H1 (cell line): ENCODE data around the gene NPHP4. TPM values are rescaled to one million over a fixed set of nuclear protein-coding genes. Genes with fewer than 3 reads are reported as not detected.

Experiments used
- CTCF ChIA-PET: fragments of 300-600 bp; sonication (Branson Sonifier 250); formaldehyde crosslinking; loops from one replicate; lab custom pipeline; 2021; ENCODE audit not compliant: partially characterized antibody; lab: Charles Lee
- POLR2A ChIA-PET: fragments of 300-600 bp; sonication (Branson Sonifier 250); formaldehyde crosslinking; loops from one replicate; lab custom pipeline; 2021; ENCODE audit warnings: inconsistent platforms; ENCODE audit not compliant: partially characterized antibody; lab: Charles Lee
- DNase-seq, 2 experiments: peaks; one replicate each; pipeline versions ENCODE4 v3.0.0 to v3.0.0-alpha.2; 2010 to 2022; ENCODE audit warnings: low spot score in 2 of 2, low read depth in 1 of 2, mixed read lengths in 1 of 2
- FAIRE-seq: peaks from 2 replicates; lab custom pipeline; 2011; peaks lifted over from hg19 to GRCh38; lab: Jason Lieb, UNC
- H2AFZ ChIP-seq: 2 replicates; pipeline ENCODE4 v1.8.1; 2012; ENCODE audit warnings: low read length, inconsistent platforms
- H2AK5ac ChIP-seq: 2 replicates; pipeline ENCODE4 v1.6.1; 2013; ENCODE audit warnings: low read depth, low read length
- H2BK120ac ChIP-seq: replicated peaks from 2 replicates; pipeline ENCODE3; 2013; ENCODE audit warnings: low read depth, low read length, inconsistent platforms
- H2BK12ac ChIP-seq: 2 replicates; pipeline ENCODE4 v1.6.1; 2013; ENCODE audit warnings: low read depth, low read length
- H2BK15ac ChIP-seq: 2 replicates; pipeline ENCODE4 v1.6.1; 2013; ENCODE audit warnings: low read length
- H2BK20ac ChIP-seq: 2 replicates; pipeline ENCODE4 v1.6.1; 2013; ENCODE audit warnings: low read length
- H2BK5ac ChIP-seq: 2 replicates; pipeline ENCODE4 v1.6.1; 2013; ENCODE audit warnings: low read depth, low read length
- H3K14ac ChIP-seq: 2 replicates; pipeline ENCODE4 v1.6.1; 2013; ENCODE audit warnings: inconsistent platforms; ENCODE audit not compliant: insufficient read length
- H3K18ac ChIP-seq: 2 replicates; pipeline ENCODE4 v1.6.1; 2013; ENCODE audit warnings: low read length; ENCODE audit errors: extremely low read depth
- H3K23ac ChIP-seq: 2 replicates; pipeline ENCODE4 v1.6.1; 2013; ENCODE audit warnings: inconsistent platforms; ENCODE audit not compliant: insufficient read length
- H3K23me2 ChIP-seq: 2 replicates; pipeline ENCODE4 v1.6.1; 2013; ENCODE audit warnings: low read depth, low read length
- H3K27ac ChIP-seq: 2 replicates; pipeline ENCODE4 v1.6.1; 2011; ENCODE audit warnings: low read depth, low read length, inconsistent platforms
- H3K27me3 ChIP-seq, 4 experiments: replicated peaks in 1 of 4; 1 replicate in 1 of 4; 2 replicates in 3 of 4; pipeline versions ENCODE4 v1.6.1 to v1.8.1; 2011 to 2013; ENCODE audit warnings: low read length in 3 of 4, mild to moderate bottlenecking in 3 of 4, inconsistent platforms in 2 of 4, mixed read lengths in 2 of 4, moderate library complexity in 1 of 4; ENCODE audit not compliant: control insufficient read depth in 3 of 4, insufficient read depth in 3 of 4; ENCODE audit errors: extremely low read depth in 1 of 4
- H3K36me3 ChIP-seq, 4 experiments: 2 replicates each; pipeline versions ENCODE4 v1.6.1 to v1.8.1; 2011 to 2013; ENCODE audit warnings: mild to moderate bottlenecking in 4 of 4, low read length in 3 of 4, moderate library complexity in 2 of 4, control low read depth in 1 of 4, inconsistent platforms in 1 of 4; ENCODE audit not compliant: insufficient read depth in 4 of 4, control insufficient read depth in 2 of 4
- H3K4ac ChIP-seq: replicated peaks from 2 replicates; pipeline ENCODE3; 2013; ENCODE audit warnings: low read length, low read depth, mixed read lengths, inconsistent platforms; ENCODE audit not compliant: insufficient read length
- H3K4me1 ChIP-seq, 4 experiments: replicated peaks in 1 of 4; 1 replicate in 1 of 4; 2 replicates in 3 of 4; pipeline versions ENCODE4 v1.6.1 to v1.8.1; 2011 to 2013; ENCODE audit warnings: low read length in 3 of 4, inconsistent platforms in 2 of 4, mixed read lengths in 1 of 4; ENCODE audit not compliant: insufficient read depth in 4 of 4, control insufficient read depth in 3 of 4
- H3K4me2 ChIP-seq, 2 experiments: 2 replicates each; pipeline versions ENCODE4 v1.6.1 to v1.8.1; 2011 to 2013; ENCODE audit warnings: low read depth in 2 of 2, low read length in 2 of 2, control low read depth in 1 of 2, inconsistent platforms in 1 of 2, mild to moderate bottlenecking in 1 of 2; ENCODE audit not compliant: insufficient read depth in 1 of 2
- H3K4me3 ChIP-seq, 4 experiments: fragments of 200-600, 300-600 bp in 1 of 4; sonication (generic), shearing (Covaris generic), sonication (Bioruptor Twin) in 1 of 4; 2 replicates each; pipeline versions ENCODE4 v1.5.1 to v1.8.1; 2011 to 2016; ENCODE audit warnings: low read length in 4 of 4, low read depth in 3 of 4, control low read depth in 2 of 4, inconsistent platforms in 2 of 4, mild to moderate bottlenecking in 2 of 4, mixed read lengths in 1 of 4, moderate library complexity in 1 of 4; ENCODE audit not compliant: insufficient read depth in 2 of 4; ENCODE audit errors: extremely low read depth in 1 of 4
- H3K56ac ChIP-seq: replicated peaks from 2 replicates; pipeline ENCODE3; 2013; ENCODE audit warnings: low read depth, mild to moderate bottlenecking, mixed read lengths, low read length, inconsistent platforms; ENCODE audit not compliant: insufficient read length
- H3K79me1 ChIP-seq: 2 replicates; pipeline ENCODE4 v1.6.1; 2013; ENCODE audit warnings: low read depth, low read length, control low read depth
- H3K79me2 ChIP-seq, 2 experiments: 2 replicates each; pipeline versions ENCODE4 v1.6.1 to v1.8.1; 2012 to 2013; ENCODE audit warnings: low read length in 2 of 2, mild to moderate bottlenecking in 2 of 2, inconsistent platforms in 1 of 2; ENCODE audit not compliant: insufficient read depth in 2 of 2, control insufficient read depth in 1 of 2
- H3K9ac ChIP-seq, 4 experiments: replicated peaks in 1 of 4; 1 replicate in 1 of 4; 2 replicates in 3 of 4; pipeline versions ENCODE4 v1.6.1 to v1.8.1; 2011 to 2013; ENCODE audit warnings: low read depth in 3 of 4, low read length in 3 of 4, control low read depth in 2 of 4, mild to moderate bottlenecking in 2 of 4, moderate library complexity in 2 of 4, inconsistent platforms in 1 of 4; ENCODE audit errors: extremely low read depth in 1 of 4
- H3K9me3 ChIP-seq, 2 experiments: 2 replicates each; pipeline versions ENCODE4 v1.6.1 to v1.8.1; 2012 to 2013; ENCODE audit warnings: mild to moderate bottlenecking in 2 of 2, moderate library complexity in 2 of 2, control low read depth in 1 of 2, inconsistent platforms in 1 of 2, low read depth in 1 of 2, low read length in 1 of 2, mixed read lengths in 1 of 2; ENCODE audit not compliant: insufficient read depth in 2 of 2
- H4K20me1 ChIP-seq, 2 experiments: replicated peaks in 1 of 2; 2 replicates each; pipeline versions ENCODE3 to v1.8.1; 2011 to 2013; ENCODE audit warnings: inconsistent platforms in 2 of 2, low read length in 2 of 2, mild to moderate bottlenecking in 1 of 2; ENCODE audit not compliant: insufficient read depth in 2 of 2, control insufficient read depth in 1 of 2
- H4K5ac ChIP-seq: 2 replicates; pipeline ENCODE4 v1.6.1; 2013; ENCODE audit warnings: low read length, low read depth, mixed read lengths, inconsistent platforms; ENCODE audit not compliant: insufficient read length
- H4K8ac ChIP-seq: 2 replicates; pipeline ENCODE4 v1.8.0; 2013; ENCODE audit warnings: mild to moderate bottlenecking, moderate library complexity, low read length, inconsistent platforms; ENCODE audit not compliant: insufficient read depth; ENCODE audit errors: extremely low read depth
- H4K91ac ChIP-seq: replicated peaks from 2 replicates; pipeline ENCODE3; 2013; ENCODE audit warnings: low read length, mixed read lengths, inconsistent platforms; ENCODE audit not compliant: insufficient read length
- CEBPB ChIP-seq: IDR thresholded peaks from 2 replicates; pipeline ENCODE4 v1.6.1; 2012; ENCODE audit warnings: low read depth, low read length
- E2F6 ChIP-seq: IDR thresholded peaks from 2 replicates; pipeline ENCODE4 v1.6.1; 2012; ENCODE audit warnings: inconsistent platforms
- FOSL1 ChIP-seq: IDR thresholded peaks from 2 replicates; pipeline ENCODE4 v1.6.1; 2011; ENCODE audit warnings: mild to moderate bottlenecking, low read depth, low read length, moderate library complexity; ENCODE audit not compliant: insufficient read depth
- HDAC2 ChIP-seq, 2 experiments: fragments of 300-600 bp in 1 of 2; sonication (generic) in 1 of 2; IDR thresholded peaks; 2 replicates each; pipeline ENCODE4 v1.6.1; 2011 to 2012; ENCODE audit warnings: low read depth in 2 of 2, low read length in 2 of 2, mild to moderate bottlenecking in 2 of 2, moderate library complexity in 2 of 2, borderline replicate concordance in 1 of 2, inconsistent platforms in 1 of 2
- HDAC6 ChIP-seq: IDR thresholded peaks from one replicate; pipeline ENCODE4 v1.7.1; 2012; ENCODE audit warnings: low read depth, mild to moderate bottlenecking, inconsistent platforms, low read length, moderate library complexity
- JUND ChIP-seq: IDR thresholded peaks from 2 replicates; pipeline ENCODE4 v1.6.1; 2011; ENCODE audit warnings: mild to moderate bottlenecking, improper control_type of control experiment, low read length
- POLR2A ChIP-seq, 2 experiments: IDR thresholded peaks; 1 replicate in 1 of 2; 2 replicates in 1 of 2; pipeline ENCODE4 v1.6.1; 2011; ENCODE audit warnings: low read depth in 2 of 2, low read length in 2 of 2, mild to moderate bottlenecking in 2 of 2; ENCODE audit errors: control extremely low read depth in 1 of 2
- SP2 ChIP-seq: IDR thresholded peaks from 2 replicates; pipeline ENCODE4 v1.6.1; 2012; ENCODE audit warnings: mild to moderate bottlenecking, low read length, inconsistent platforms
- TEAD4 ChIP-seq: IDR thresholded peaks from 2 replicates; pipeline ENCODE4 v1.6.1; 2012; ENCODE audit warnings: low read depth, low read length, inconsistent platforms, mixed read lengths
- WGBS, 2 experiments: shearing (Covaris generic) in 1 of 2; methylation state at CpG; one replicate each; pipeline versions ENCODE4 v1.1.6 to v1.1.7; 2013 to 2015; ENCODE audit warnings: low lambda C conversion rate in 2 of 2, mixed read lengths in 2 of 2, inconsistent platforms in 1 of 2, low coverage in 1 of 2, missing lambda C conversion rate in 1 of 2; ENCODE audit not compliant: insufficient replicate concordance in 2 of 2, insufficient coverage in 1 of 2, insufficient read length in 1 of 2; ENCODE audit errors: extremely low coverage in 1 of 2, missing lambda C conversion rate in 1 of 2; 5-methylcytosine and 5-hydroxymethylcytosine counted together
- polyA plus RNA-seq, 7 experiments: library from polyadenylated mRNA; depleted of rRNA in 3 of 7; stranded (reverse) in 5 of 7; unstranded in 2 of 7; fragments of >200 nt in 5 of 7; fragments of 200-250 nt in 2 of 7; gene quantifications; 1 replicate in 5 of 7; 2 replicates in 1 of 7; 4 replicates in 1 of 7; pipeline versions ENCODE4 v1.2.1 to v1.2.3, GENCODE V29; 2011 to 2013; ENCODE audit warnings: missing spikeins in 2 of 7, mixed read lengths in 2 of 7
- total RNA-seq: library from RNA; stranded (reverse); fragmentation: NEBNext Ultra II Directional; extraction: Animal tissue kit (Norgen Biotek cat#: 25700); gene quantifications from 2 replicates; pipeline ENCODE4 v1.2.1, GENCODE V29; 2021

The NPHP4 gene
- total and polyA plus RNA-seq, 2 of the 8 experiments (the other 6 are each of a cell fraction or from before 2014, with no cell fraction given): 5.8 to 14.0 TPM

- Histone ChIP-seq H3K79me1 (no peaks in the 10 kb centered on the region), H3K9ac (no peak overlapping the region), H3K79me2 (no peaks in the 10 kb centered on the region), H3K27me3 (no peaks in the 10 kb centered on the region), H3K36me3 (no peaks in the 10 kb centered on the region), H4K5ac (no peak overlapping the region), H2BK12ac (no peak overlapping the region), H3K56ac (no peak overlapping the region), H2BK5ac (no peak overlapping the region), H3K18ac (no peak overlapping the region), H4K8ac (no peak overlapping the region), H3K23ac (no peak overlapping the region), H3K9me3 (no peaks in the 10 kb centered on the region; a peak in 1 of 4 replicates), H3K14ac (no peak overlapping the region), H2BK20ac (no peak overlapping the region), H3K4ac (no peak overlapping the region), H2BK120ac (no peak overlapping the region), H2BK15ac (no peak overlapping the region), H2AK5ac (no peak overlapping the region), H4K20me1 (peaks cover 0 to 3% of the 10 kb centered on the region in 2 experiments), H3K27ac (no peak overlapping the region), H3K23me2 (peaks cover 2% of the 10 kb centered on the region; the same call in 1 of the 2 replicates), H3K4me1 (peaks cover 6 to 13% (median 9%) of the 10 kb centered on the region in 4 experiments), H4K91ac (no peak overlapping the region), H2AFZ (no peak overlapping the region), H3K4me3 (no peak overlapping the region), H3K4me2 (no peak overlapping the region)
- 83% methylated on average over 21 of the region's 26 CpGs; no CpG with 5 or more reads in 1 of the 2 experiments for WGBS, 2 experiments
- POLR2A ChIA-PET: no interaction called here
- TF ChIP-seq HDAC6 (no peak), POLR2A (IDR thresholded peaks at IDR 0.05; ENCODE audit: control extremely low read depth in 1 of 2, low read depth in 2 of 2, low read length in 2 of 2) (no peak), E2F6 (no peak), FOSL1 (no peak), CEBPB (no peak), TEAD4 (no peak), SP2 (no peak), JUND (no peak), HDAC2 (IDR thresholded peaks at IDR 0.05; ENCODE audit: borderline replicate concordance in 1 of 2, low read depth in 2 of 2, low read length in 2 of 2) (no peak)
- DNase-seq (no peak), FAIRE-seq (no peak)
- CTCF ChIA-PET: interaction anchor here (1.3 to 2.8 kb wide), 3 partner anchors 11 to 467 kb away, joined by 3 to 21 read pairs (median 5); no protein-coding TSS in a partner anchor
Observed at GRCh38 chr1:5977494-5978444, 14.5 kb downstream of the NPHP4 start.
